GM10266 (cell line): ENCODE results near the gene RNASEL.

Source experiments
- DNase-seq: peaks from one replicate; pipeline ENCODE4 v3.0.0; 2012; ENCODE audit errors: extremely low spot score
- CTCF ChIP-seq: IDR thresholded peaks from 2 replicates; pipeline ENCODE4 v1.5.1; 2012; ENCODE audit warnings: mild to moderate bottlenecking, low read depth; ENCODE audit not compliant: control insufficient read depth, insufficient read depth; ENCODE audit errors: missing control alignments

Gene RNASEL

GRCh38 chr1:182631954-182632353, 42.9 kb upstream of the RNASEL start:
- TF ChIP-seq CTCF: no peak
- no peak for DNase-seq

- TF ChIP-seq CTCF: no peak
- no peak for DNase-seq
Measured at GRCh38 chr1:182631053-182631677, 42.1 kb upstream of the RNASEL start.

DNA sequence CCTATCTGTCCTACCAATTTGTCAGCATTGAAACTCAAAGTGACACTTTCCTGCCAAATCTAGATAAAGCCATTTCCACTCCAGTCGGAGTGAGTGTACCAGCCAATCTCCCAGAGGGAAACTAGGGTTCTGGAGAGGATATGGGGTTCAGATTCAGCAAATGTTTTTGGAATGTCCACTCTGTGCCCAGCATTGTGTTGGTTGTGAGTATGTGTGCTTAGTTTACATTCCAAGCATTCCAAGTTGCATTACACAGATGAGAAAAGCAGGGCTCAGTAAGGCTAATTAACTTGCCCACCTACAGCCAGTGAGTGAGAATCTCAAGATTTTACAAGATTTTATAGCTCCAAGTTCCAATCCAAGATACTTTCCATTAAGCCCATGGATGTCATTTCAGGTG, 41.5 kb upstream of the RNASEL start:
- TF ChIP-seq CTCF: no peak
- DNase-seq: no peak

DNA sequence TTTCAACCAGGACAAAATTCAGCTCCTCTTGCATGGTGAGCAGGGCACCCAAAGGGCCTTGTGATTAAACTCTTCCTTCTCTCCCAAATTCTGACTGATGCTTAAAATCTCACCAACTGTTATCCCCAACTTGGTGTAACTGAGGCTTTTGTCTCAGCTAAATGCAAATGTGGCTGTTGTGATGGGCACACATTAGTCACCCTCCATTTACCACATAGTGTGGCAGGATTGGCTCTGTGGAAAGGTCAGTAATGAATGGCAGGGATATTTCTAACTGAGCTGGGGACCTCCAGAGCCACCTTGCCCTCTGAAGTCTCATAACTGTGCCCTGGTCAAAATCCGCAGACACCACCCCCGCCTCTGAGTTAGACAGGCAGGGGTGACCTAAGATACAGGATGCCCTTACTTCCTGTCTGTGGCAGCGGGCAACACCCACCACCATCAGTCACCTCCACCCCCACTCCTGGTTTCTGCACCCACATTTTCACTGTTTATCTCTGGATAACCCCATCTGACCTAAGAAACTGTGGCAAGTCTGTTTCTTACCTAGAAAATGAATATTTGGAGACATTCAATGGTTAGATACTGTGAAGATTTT, 40.5 kb upstream of the RNASEL start:
- no peak for TF ChIP-seq CTCF
- DNase-seq: no peak

DNA sequence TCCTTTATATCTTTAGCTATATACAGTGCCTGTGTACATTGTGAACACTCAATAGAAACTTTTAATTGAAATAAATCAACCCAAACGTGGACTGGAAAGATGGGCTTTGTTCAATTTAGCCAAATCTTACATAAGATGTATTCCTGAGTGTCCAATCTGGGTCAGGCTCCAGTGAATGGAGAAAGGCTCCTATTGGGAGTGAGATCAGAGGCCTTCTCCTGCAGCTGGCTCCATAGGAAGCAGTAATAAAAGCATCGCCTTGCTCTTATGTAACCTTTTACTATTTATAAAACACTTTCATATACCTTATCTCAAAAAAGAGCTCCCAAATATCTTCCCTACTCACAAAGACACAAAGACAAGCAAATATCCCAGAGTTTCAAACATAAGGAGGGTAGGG, 40.0 kb upstream of the RNASEL start:
- TF ChIP-seq CTCF: no peak
- no peak for DNase-seq

GRCh38 chr1:182628657-182629056, 39.6 kb upstream of the RNASEL start:
- DNase-seq: no peak

More at GRCh38 chr1:182628657-182629056, 39.6 kb upstream of the RNASEL start:
- TF ChIP-seq CTCF: no peak
